ENCODE measurements around the gene CREB3L4.

Gene CREB3L4

DNA sequence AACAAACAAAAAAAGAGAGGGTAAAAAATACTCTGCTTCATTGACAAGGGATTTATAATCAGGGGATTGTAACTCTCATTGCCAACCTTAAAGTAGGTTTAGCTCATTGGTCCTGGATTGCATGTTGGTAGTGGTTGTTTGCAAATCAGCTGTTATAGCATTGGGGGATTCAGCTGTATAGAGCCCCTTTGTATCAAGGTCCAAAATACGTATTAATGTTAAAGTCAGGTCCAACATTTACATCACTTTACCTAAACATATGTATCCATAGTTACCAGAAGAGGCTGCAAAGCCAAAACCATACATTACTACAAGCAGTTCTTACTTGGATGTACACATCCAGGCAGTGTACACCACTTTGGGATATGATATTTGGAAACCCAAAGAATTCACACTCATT is 52.2 kb downstream of the CREB3L4 start (continued):
- TF ChIP-seq, protein P1, sequence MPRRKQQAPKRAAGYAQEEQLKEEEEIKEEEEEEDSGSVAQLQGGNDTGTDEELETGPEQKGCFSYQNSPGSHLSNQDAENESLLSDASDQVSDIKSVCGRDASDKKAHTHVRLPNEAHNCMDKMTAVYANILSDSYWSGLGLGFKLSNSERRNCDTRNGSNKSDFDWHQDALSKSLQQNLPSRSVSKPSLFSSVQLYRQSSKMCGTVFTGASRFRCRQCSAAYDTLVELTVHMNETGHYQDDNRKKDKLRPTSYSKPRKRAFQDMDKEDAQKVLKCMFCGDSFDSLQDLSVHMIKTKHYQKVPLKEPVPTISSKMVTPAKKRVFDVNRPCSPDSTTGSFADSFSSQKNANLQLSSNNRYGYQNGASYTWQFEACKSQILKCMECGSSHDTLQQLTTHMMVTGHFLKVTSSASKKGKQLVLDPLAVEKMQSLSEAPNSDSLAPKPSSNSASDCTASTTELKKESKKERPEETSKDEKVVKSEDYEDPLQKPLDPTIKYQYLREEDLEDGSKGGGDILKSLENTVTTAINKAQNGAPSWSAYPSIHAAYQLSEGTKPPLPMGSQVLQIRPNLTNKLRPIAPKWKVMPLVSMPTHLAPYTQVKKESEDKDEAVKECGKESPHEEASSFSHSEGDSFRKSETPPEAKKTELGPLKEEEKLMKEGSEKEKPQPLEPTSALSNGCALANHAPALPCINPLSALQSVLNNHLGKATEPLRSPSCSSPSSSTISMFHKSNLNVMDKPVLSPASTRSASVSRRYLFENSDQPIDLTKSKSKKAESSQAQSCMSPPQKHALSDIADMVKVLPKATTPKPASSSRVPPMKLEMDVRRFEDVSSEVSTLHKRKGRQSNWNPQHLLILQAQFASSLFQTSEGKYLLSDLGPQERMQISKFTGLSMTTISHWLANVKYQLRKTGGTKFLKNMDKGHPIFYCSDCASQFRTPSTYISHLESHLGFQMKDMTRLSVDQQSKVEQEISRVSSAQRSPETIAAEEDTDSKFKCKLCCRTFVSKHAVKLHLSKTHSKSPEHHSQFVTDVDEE (CRISPR knock-in tag; IDR thresholded peaks at IDR 0.05), result no peak
- TF ChIP-seq, protein P2, sequence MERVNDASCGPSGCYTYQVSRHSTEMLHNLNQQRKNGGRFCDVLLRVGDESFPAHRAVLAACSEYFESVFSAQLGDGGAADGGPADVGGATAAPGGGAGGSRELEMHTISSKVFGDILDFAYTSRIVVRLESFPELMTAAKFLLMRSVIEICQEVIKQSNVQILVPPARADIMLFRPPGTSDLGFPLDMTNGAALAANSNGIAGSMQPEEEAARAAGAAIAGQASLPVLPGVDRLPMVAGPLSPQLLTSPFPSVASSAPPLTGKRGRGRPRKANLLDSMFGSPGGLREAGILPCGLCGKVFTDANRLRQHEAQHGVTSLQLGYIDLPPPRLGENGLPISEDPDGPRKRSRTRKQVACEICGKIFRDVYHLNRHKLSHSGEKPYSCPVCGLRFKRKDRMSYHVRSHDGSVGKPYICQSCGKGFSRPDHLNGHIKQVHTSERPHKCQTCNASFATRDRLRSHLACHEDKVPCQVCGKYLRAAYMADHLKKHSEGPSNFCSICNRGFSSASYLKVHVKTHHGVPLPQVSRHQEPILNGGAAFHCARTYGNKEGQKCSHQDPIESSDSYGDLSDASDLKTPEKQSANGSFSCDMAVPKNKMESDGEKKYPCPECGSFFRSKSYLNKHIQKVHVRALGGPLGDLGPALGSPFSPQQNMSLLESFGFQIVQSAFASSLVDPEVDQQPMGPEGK (CRISPR knock-in tag; IDR thresholded peaks at IDR 0.05; ENCODE audit: borderline replicate concordance), result no peak

Measured in SK-N-SH treated with all-trans-retinoic acid at 6 μM for 48 hours (cell line).